Adipose tissue (tissue), 3 donors: ENCODE data around the gene OR52M1. TPM values are rescaled to one million over a fixed set of nuclear protein-coding genes. Genes with fewer than 3 reads are reported as not detected.

Experiments used
- H3K27ac ChIP-seq: one replicate; pipeline ENCODE4 v1.5.1; 2013; ENCODE audit warnings: low read depth, low read length
- WGBS, 3 donors: extraction: QIAGEN DNeasy Blood & Tissue Kit; methylation state at CpG; one replicate each; pipeline ENCODE4 v1.1.7; 2013; 5-methylcytosine and 5-hydroxymethylcytosine counted together
- polyA plus RNA-seq, 3 donors: library from polyadenylated mRNA; stranded (reverse); fragments of 200-250 nt; gene quantifications; one replicate each; pipeline ENCODE4 v1.2.3, GENCODE V29; 2013
- donor health status: healthy with polysubstance abuse.
- donor health status: Bipolar disorder and iron deficiency.
- donor health status: healthy.

OR52M1 gene
- polyA plus RNA-seq, 3 donors: not detected

- 49 to 76% (median 73%) methylated on average over 8 of the region's 8 CpGs for WGBS, 3 donors
- no peak overlapping the region for H3K27ac ChIP-seq
Measured at GRCh38 chr11:4559527-4560440, 14.8 kb downstream of the OR52M1 start.

- WGBS, 3 donors: 30 to 95% (median 88%) methylated on average over 1 of the region's 1 CpG
- no peak overlapping the region for H3K27ac ChIP-seq
Measured at GRCh38 chr11:4560467-4560866, 15.5 kb downstream of the OR52M1 start.

DNA sequence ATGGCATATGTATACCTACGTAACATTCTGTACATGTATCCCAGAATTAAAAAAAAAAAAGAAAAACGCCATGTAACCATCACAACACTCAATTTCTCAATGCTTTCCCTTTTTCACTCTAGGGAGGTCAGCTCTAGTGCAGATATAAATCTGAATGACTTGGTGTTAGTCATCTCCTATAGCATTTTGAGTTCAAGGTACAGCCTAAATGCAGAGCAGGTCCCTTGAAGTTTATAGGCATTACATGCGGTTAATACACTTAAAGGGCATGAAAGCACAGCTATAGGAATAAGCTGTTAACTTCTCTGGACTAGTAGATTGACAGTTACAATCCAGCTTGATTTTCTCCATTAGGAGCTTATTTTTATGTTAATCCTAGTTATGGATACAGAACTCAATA, 20.4 kb downstream of the OR52M1 start:
- no peak overlapping the region for H3K27ac ChIP-seq
- 87 to 93% (median 88%) methylated on average over 2 to 3 of the region's 3 CpGs for WGBS, 3 donors

DNA sequence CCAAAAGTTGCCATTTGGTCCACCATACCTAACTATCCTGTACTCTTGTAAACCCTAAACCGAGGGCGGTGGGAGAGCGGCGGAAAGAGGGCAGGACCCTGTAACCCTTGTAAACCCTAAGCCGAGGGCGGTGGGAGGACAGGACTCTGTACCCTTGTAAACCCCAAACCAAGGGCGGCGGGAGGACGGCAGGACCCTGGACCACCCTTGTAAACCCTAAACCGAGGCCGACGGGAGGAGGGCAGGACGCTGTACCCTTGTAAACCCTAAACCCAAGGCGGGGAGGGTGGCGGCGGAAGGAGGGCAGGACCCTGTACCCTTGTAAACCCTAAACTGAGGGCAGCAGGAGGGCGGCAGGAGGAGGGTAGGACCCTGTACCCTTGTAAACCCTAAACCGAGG, 24.1 kb downstream of the OR52M1 start:
- 91 to 94% (median 94%) methylated on average over 18 of the region's 18 CpGs for WGBS, 3 donors
- H3K27ac ChIP-seq: no peak overlapping the region

GRCh38 chr11:4576880-4577279, 31.9 kb downstream of the OR52M1 start:
- no peak overlapping the region for H3K27ac ChIP-seq
- 60 to 67% (median 63%) methylated on average over 3 of the region's 3 CpGs for WGBS, 3 donors

DNA sequence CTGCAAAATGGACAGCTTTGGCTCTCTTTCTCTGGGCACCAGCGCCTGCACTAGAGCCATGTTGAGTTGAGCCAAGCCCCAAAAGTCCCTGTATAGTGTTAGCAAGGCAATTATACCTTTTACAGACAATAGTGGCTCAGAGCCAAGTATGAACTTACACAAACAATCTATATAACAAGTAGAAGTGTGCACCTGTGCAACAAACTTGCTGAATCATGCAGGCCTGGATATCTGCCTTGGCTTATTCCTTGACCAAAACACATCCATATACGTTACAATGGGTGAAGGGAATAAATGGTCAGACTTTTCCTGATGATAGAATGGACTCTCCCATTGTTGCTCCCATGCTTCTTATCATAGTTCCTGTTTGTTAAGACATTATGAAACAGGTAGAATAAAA, 32.8 kb downstream of the OR52M1 start:
- WGBS, 3 donors: 70 to 90% (median 85%) methylated on average over 2 of the region's 2 CpGs
- H3K27ac ChIP-seq: no peak overlapping the region

- H3K27ac ChIP-seq: no peak overlapping the region
- 86 to 90% (median 86%) methylated on average over 6 of the region's 6 CpGs for WGBS, 3 donors
Measured at GRCh38 chr11:4578624-4579023, 33.6 kb downstream of the OR52M1 start.

GRCh38 chr11:4580124-4580523, 35.1 kb downstream of the OR52M1 start:
- WGBS, 3 donors: 75 to 81% (median 80%) methylated on average over 1 of the region's 1 CpG
- H3K27ac ChIP-seq: no peak overlapping the region

DNA sequence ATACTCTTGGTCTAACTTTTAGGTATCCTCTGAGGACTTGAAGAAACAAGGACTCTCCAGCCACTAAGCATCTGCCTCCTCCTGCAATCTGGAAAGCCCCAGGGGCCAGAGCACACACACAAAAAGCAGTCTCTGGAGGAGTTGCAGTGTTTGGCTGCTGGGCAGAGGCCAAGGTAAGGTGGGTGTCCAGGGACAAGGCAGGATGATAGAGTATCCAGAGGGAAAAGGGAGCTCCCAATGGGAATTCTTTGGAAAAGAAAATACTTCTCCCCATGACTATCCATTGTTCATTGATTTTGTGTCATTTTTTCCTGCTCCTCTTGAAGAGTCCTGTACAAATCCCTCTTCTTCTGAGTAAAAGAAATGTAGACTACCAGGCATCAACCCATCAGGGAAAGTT, 36.5 kb downstream of the OR52M1 start, which contains the start of gene OR52I2:
OR52I2 (plus strand) TSS at position 301 of the 400 bp plus-strand sequence.
- H3K27ac ChIP-seq: no peak within 1 kb of the TSS

DNA sequence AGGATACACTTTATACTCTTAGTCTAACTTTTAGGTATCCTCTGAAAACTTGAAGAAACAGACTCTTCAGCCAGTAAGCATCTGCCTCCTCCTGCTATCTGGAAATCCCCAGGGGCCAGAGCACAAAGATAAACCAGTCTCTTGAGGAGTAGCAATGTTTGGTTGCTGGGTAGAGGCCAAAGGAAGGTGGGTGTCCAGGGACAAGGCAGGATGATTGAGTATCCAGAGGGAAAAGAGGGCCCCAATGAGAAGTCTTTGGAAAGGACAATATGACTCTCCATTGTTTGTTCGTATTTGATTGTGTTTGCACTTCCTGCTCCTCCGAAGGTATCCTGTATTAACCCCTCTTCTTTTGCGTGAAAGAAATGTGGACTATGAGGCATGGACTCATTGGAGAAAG, 44.0 kb downstream of the OR52M1 start:
- H3K27ac ChIP-seq: no peak overlapping the region
- WGBS, 3 donors: 43 to 69% (median 68%) methylated on average over 3 of the region's 3 CpGs

DNA sequence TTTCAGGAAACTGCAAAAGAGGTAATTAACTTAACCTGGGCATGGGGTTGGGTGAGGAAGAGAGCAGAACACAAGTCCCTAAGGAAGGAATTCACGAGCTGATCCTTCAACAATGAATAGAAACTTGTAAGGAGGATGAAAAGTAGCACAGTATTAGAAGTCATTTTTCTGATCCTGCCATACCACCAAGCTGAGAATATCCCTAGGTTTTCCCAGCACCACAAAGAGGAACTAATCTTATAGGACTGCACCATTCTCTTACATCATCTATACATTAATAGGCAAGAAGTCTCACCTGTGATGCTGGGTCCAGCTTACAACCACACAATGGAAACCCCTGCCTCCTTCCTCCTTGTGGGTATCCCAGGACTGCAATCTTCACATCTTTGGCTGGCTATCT, 48.7 kb downstream of the OR52M1 start, which contains the start of gene OR52I1:
OR52I1 (plus strand) TSS at position 301 of the 400 bp plus-strand sequence; CDS start at position 301, 0 bp downstream.
- 81 to 96% (median 88%) methylated on average over 1 of the region's 1 CpG for WGBS, 3 donors
- no peak within 1 kb of the TSS for H3K27ac ChIP-seq

Other genes starting within 250 kb of the OR52M1 start
- not detected for gene OR52B4, start 176.8 kb upstream of the OR52M1 start, polyA plus RNA-seq
- gene TRIM21, start 151.5 kb upstream of the OR52M1 start, polyA plus RNA-seq: 10 to 100 TPM in 2 of 3 donors, 1 to 10 TPM in 1; 8.7 to 19.7 (median 12.7) TPM
- not detected for gene OR52K2, start 95.9 kb upstream of the OR52M1 start, polyA plus RNA-seq
- gene OR52K1, start 62.5 kb upstream of the OR52M1 start, polyA plus RNA-seq: not detected
- not detected for gene OR52I2, start 36.6 kb downstream of the OR52M1 start, polyA plus RNA-seq
- gene OR52I1, start 48.8 kb downstream of the OR52M1 start, polyA plus RNA-seq: not detected
- gene TRIM68, start 63.0 kb downstream of the OR52M1 start, polyA plus RNA-seq: 10 to 100 TPM in 1 of 3 donors, 1 to 10 TPM in 2; 4.2 to 12.4 (median 5.1) TPM
- not detected for gene OR51D1, start 92.3 kb downstream of the OR52M1 start, polyA plus RNA-seq
- gene OR51E1, start 98.8 kb downstream of the OR52M1 start, polyA plus RNA-seq: 1 to 10 TPM in 2 of 3 donors, under 1 TPM in 1; 0.16 to 2.7 (median 1.2) TPM
- under 1 TPM; 0.02 to 0.56 (median 0.10) TPM for gene OR51E2, start 152.7 kb downstream of the OR52M1 start, polyA plus RNA-seq
- not detected for gene MMP26, start 159.6 kb downstream of the OR52M1 start, polyA plus RNA-seq
- not detected for gene OR51F1, start 224.7 kb downstream of the OR52M1 start, polyA plus RNA-seq